Dedifferentiated amniotic fluid mesenchymal stem cell (primary cell): ENCODE measurements around the gene ADORA1.

Experiments
- DNase-seq: peaks from one replicate; pipeline ENCODE4 v3.0.0-alpha.2; 2016; ENCODE audit errors: extremely low spot score

The ADORA1 gene

DNA sequence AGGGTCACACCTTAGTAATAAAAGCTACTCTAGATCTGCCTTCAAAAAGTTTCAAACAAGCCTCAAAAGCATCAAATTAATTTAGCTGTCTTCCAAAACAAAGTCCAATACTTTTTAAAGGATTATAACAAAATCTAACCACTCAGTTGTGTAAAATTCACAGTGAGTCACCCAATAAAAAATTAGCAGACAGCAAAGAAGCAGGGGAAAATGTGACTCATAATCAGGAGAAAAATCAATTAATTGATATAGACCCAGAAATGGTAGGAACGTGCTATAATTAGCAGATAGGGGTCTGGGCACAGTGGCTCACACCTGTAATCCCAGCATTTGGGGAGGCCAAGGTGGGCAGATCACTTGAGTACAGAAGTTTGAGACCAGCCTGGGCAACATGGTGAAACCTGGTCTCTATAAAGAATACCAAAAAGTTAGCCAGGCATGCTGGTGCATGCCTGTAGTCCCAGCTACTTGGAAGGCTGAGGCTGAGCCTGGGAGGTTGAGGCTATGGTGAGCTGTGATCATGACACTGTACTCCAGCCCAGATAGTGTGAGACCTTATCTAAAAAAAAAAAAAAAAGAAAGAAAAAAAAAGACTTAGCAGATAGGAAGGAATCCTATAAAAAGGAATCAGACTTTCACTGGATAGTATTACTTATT is 33.6 kb upstream of the ADORA1 start:
- DNase-seq, result no peak

DNA sequence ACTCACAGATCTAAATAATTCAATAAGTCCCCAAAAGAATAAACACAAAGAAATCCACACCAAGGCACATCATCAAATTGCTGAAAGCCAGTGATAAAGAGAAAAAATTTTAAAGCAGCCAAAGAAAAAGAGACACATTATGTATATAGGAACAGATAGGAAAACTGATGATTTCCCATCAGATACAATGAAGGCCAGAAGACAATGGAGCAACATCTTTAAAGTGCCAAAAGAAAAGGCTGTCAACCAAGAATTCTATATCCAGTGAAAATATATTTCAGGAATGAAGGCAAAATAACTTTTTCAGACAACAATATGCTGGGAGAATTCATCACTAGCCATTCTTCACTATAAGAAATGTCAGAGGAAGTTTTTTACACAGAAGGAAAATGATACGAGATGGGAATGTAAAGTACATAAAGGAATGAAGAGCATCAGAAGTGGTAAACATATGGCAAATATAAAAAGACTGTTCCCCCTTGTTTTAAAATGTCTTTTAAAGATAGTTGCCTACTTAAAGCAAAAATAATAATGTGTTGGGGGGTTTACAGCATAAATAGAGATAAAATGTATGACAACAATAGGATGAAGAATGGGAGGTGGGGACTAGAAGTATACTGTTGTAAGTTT is 32.4 kb upstream of the ADORA1 start:
- DNase-seq, result no peak

- DNase-seq, result no peak
These were observed 31.0 kb upstream of the ADORA1 start for GRCh38 chr1:203096566-203096965.

DNA sequence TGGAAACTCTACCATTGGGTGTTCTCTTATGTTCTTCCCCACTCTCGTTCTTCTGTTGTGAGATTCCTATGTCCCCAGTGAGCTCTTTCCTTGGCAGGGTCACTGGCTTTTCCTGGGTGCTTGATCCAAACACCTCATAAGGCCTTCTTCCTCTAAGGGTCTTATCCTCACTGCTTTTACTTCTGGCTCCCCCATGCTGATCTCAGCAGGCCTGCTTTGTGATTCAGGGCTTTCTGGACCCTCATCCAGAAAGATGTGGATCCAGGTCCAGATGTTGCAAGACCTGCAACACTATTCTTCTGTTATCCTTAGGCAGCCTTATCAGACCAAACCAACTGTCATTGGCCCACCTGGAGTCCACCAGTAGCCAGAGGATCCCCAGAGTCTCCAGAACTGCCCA is 30.5 kb upstream of the ADORA1 start:
- no peak for DNase-seq

DNA sequence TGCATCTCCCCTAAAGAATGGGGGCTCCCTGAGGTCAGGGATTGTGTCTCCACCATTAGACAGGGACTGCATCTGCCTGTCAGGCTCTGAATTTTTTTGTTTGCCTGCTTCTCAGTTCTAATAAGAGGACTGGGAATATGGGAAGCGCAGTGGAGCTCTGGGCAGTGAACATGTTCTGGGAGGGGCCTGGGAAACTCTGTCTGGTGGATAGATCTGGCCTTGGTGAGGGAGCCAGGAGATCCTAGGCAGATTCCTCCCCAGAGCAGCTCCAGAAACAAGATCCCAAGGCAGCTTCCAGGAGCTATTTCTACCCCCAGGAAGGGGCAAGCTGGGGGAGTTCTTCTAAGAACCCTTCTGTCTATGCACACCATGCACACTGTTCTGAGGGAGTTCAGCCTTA is 29.1 kb upstream of the ADORA1 start:
- no peak for DNase-seq

GRCh38 chr1:203098914-203099520 is 28.5 kb upstream of the ADORA1 start:
- no peak for DNase-seq

DNA sequence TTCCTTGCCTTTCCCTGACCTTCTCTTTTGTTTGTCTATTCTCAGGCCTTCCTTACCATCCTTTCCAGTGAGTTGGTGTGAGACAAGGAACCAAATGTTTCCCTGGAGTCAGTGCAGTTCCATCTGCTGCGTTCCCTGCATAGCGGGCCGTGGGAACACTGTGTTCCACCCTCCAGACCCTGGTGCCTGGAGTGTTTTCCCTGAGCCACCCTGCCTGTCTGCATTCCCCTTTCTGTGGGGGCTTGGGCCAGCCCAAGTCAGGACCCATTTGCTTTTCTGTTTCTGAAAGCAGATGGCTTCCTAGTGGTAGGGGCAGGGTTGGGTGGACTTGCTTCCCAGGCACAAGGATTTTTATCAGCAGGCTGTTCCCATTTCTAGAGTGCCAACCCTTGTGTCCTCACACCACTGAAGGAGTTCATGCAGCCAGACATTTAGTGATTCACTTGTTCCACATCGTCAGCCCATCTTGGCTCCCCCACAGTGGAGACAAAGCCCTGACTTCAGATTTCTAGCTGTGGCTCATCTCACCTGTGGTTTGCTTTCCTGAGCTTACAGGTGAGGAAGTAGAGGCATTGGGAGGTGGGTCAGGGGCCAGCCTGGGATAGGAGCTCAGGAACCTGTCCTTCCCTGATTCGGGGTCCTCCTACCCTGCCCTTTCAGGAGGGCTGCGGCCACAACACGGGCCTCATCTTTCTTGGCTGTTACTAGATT is 27.6 kb upstream of the ADORA1 start:
- DNase-seq, result no peak

DNA sequence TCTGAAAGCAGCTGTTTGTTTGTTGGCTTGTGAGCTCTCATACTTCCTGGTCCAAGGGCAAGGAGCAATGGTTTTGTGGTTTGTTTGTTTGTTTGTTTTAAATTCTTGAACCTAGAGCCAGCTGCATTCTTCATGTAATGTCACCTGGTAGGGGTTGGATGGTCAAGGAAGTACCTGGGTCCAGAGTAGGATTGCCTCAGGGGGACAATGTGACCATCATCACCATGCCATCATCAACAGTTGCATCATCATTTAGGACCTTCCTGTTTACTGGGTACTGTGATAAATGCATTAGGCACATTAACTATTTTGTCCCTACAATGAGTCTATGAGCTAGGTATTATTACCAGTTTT is 27.0 kb upstream of the ADORA1 start:
- no peak for DNase-seq

GRCh38 chr1:203101813-203102634 is 25.5 kb upstream of the ADORA1 start:
- no peak for DNase-seq

- DNase-seq, result no peak
These were observed 24.3 kb upstream of the ADORA1 start for GRCh38 chr1:203103216-203103615.

- DNase-seq, result no peak
These were observed 23.6 kb upstream of the ADORA1 start for GRCh38 chr1:203103829-203104495.

GRCh38 chr1:203104789-203105390 is 22.6 kb upstream of the ADORA1 start:
- no peak for DNase-seq

- no peak for DNase-seq
These were observed 15.1 kb upstream of the ADORA1 start for GRCh38 chr1:203112475-203112874.

DNA sequence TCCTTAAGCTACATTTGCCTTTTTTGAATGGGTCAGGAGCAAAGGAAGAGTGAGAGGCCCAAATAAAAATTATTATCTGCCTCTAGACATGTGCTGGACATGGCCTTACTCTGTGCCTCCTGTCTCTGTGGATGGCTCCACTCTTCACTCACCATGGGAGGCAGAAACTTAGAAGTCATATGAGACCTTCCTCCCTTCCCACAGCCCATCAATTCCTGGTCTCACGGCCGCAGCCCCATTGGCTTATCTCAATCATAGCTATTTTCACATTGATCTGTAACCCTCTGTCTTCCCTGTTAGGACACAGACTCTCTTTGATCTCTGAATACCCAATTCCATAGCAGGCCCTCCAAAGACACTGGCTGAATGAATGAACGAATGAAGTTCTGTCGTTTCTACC is 14.2 kb upstream of the ADORA1 start:
- no peak for DNase-seq

- no peak for DNase-seq
These were observed 13.3 kb upstream of the ADORA1 start for GRCh38 chr1:203114202-203114601.

DNA sequence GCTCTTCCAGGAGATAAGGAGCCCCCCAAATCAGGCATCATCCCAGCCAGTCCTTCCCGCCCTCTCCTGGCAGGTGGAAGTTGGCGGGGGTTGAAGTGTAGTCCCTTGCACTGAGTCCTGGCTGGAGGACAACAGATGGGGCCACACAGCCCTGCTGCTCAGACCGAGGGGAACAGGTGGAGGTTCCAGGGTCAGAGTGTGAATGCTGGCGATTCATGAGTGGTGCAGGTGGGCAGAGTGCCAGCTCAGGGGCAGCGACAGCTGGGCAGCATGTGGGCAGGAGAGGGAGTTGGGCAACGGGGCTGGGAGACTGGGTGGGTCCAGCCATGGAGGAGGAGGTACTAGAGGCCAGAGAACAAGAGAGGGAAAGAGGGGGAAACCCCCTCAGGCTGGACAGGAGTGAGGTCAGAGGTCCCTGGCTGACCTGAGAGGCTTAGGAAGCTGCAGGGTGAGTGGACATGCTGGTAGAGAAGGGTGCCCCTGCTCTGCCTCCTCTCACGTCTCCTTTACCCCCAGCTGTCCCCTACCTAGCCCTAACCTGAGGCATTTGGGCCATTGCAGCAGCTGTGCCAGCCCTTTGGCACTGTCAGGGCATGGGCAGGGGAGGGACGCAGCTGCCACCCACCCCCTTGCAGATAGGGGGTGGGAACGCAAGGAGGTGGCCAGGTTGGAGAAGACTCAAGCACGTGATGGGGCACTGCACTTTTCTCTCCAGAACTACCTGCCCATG is 11.3 kb upstream of the ADORA1 start:
- DNase-seq, result no peak

- peak; percentile 54 for DNase-seq
These were observed 9.6 kb upstream of the ADORA1 start for GRCh38 chr1:203117611-203118575.

GRCh38 chr1:203120325-203121153 is 7.0 kb upstream of the ADORA1 start:
- no peak for DNase-seq
